AG04449 (cell line): ENCODE measurements around the gene APH1A.
"Not testable (repeated sequence)": the region's sequence is repeated elsewhere in the genome, so short reads cannot be mapped to it uniquely, and the experiment has no call there.

Experiments used
- CTCF ChIA-PET: fragments of 350-600 bp; formaldehyde crosslinking; extraction: SDS; loops from one replicate; lab custom pipeline; 2021; ENCODE audit warnings: antibody characterized with exemption; lab: Yijun Ruan, JAX
- POLR2A ChIA-PET: fragments of 400-600, 350-600 bp; formaldehyde crosslinking; extraction: SDS; loops from one replicate; lab custom pipeline; 2020; ENCODE audit warnings: antibody characterized with exemption, inconsistent platforms; lab: Yijun Ruan, JAX
- DNase-seq: peaks from one replicate; pipeline ENCODE4 v3.0.0-alpha.2; 2010; ENCODE audit warnings: low read depth, low spot score
- H3K4me3 ChIP-seq: 2 replicates; pipeline ENCODE4 v1.5.1; 2011; ENCODE audit warnings: low read depth, mild to moderate bottlenecking, control low read depth, low read length
- TF ChIP-seq, protein P1 (sequence below): IDR thresholded peaks from one replicate; pipeline ENCODE4 v1.5.1; 2011; ENCODE audit warnings: mild to moderate bottlenecking, moderate library complexity, low read length, control low read depth, inconsistent platforms; ENCODE audit not compliant: insufficient read depth; ENCODE audit errors: missing control alignments

APH1A gene

DNA sequence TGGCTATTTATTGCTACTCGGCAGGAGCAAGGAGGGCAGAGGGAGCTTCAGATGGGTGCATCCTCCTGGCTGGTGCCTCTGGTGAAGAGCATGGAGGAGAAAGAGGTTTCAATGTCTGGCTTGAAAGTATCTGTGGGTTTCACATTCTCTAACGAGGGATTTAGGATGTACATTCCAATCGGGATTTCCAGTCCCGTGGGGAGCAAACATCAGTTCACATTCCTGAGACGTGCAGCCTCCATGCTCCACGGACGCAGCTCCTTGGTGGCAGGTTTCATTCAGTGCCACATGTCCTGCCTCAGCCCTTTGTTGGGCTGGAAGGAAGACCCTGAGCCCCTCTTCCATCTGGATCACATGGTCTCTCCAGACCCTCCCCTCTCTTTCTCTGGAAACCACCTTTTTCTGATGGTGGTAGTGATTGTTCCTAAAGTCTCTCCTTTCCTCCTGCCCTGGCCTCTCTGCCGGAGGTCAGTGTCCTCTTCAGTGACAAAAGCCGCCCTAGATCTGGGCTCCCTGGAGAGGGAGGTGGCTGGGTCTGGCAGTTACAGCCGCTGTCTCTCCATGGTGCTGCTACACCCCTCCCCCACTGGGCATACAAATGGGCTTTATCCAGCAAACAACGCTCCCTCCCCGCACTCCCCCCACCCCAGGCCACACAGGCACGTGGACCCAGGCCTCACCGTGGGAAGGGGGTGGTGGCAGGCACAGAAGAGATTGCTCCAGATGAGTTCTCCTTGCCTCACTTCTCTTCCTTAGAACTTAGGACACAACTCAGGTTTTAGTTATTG lies 12.1 kb downstream of the APH1A start:
- POLR2A ChIA-PET, result interaction anchor here (1.1 to 2.6 kb wide), 4 partner anchors 12 to 26 kb away, joined by 3 to 11 read pairs (median 7); partner anchors contain the start of genes APH1A, C1orf54 and CIART
- CTCF ChIA-PET, result interaction anchor here (1.0 to 16.5 kb wide), 34 partner anchors 8 to 370 kb away, joined by 3 to 623 read pairs (median 5); partner anchors contain the start of genes APH1A, C1orf54, CIART and PRPF3
- TF ChIP-seq, protein P1, sequence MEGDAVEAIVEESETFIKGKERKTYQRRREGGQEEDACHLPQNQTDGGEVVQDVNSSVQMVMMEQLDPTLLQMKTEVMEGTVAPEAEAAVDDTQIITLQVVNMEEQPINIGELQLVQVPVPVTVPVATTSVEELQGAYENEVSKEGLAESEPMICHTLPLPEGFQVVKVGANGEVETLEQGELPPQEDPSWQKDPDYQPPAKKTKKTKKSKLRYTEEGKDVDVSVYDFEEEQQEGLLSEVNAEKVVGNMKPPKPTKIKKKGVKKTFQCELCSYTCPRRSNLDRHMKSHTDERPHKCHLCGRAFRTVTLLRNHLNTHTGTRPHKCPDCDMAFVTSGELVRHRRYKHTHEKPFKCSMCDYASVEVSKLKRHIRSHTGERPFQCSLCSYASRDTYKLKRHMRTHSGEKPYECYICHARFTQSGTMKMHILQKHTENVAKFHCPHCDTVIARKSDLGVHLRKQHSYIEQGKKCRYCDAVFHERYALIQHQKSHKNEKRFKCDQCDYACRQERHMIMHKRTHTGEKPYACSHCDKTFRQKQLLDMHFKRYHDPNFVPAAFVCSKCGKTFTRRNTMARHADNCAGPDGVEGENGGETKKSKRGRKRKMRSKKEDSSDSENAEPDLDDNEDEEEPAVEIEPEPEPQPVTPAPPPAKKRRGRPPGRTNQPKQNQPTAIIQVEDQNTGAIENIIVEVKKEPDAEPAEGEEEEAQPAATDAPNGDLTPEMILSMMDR, result no peak
- DNase-seq, result no peak
- no peak overlapping the region; the same call in 1 of the 2 replicates for H3K4me3 ChIP-seq

DNA sequence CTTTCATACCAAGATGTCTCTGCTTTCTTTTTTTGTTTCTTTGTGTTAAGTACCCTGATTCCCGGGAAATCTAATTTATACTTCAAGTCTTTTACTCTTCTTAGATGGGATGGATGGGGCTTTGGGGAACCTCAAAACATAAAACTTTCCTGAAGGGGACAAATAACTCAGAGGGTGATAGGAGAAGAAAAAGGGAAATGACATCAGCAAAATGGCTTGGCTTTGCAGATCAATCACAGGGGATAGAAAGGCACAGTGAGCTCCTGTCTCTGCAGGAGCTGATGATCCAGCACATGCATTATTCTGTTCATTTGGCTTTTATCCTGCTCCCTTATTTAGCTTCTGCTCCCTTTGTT lies 12.6 kb downstream of the APH1A start:
- TF ChIP-seq, protein P1, result no peak
- CTCF ChIA-PET, result interaction anchor here (0.8 to 16.5 kb wide), 36 partner anchors 9 to 552 kb away, joined by 3 to 623 read pairs (median 4); partner anchors contain the start of genes APH1A, C1orf54, CIART and PRPF3
- H3K4me3 ChIP-seq, result no peak overlapping the region; the same call in 1 of the 2 replicates
- DNase-seq, result no peak
- POLR2A ChIA-PET, result interaction anchor here (1.3 to 2.6 kb wide), 3 partner anchors 13 to 25 kb away, joined by 5 to 11 read pairs (median 9); partner anchors contain the start of genes APH1A and C1orf54

DNA sequence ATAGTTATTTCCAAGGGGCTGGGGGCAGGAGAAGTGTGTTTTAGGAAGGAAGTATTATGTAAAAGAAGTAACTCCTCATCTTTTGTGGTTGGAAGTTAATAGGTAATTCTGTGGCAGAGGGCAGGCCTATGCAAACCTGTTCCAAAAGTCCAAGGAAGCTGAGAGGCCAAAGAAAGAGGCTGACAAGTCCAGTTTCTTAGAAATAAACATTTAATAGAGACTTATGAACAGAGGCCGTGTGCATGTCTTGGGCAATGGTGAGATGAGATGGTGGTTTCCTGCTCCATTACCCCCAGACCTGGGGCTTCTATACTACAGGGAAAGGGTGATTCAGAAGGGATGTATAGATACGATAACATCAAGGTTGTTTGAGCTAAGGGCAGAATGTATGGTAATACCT lies 18.9 kb downstream of the APH1A start:
- ChIA-PET POLR2A (no interaction called here), CTCF (interaction anchor here (3.3 to 16.5 kb wide), 2 partner anchors 11 to 28 kb away, joined by 9 to 623 read pairs; partner anchors contain the start of genes APH1A, C1orf54 and CIART)

DNA sequence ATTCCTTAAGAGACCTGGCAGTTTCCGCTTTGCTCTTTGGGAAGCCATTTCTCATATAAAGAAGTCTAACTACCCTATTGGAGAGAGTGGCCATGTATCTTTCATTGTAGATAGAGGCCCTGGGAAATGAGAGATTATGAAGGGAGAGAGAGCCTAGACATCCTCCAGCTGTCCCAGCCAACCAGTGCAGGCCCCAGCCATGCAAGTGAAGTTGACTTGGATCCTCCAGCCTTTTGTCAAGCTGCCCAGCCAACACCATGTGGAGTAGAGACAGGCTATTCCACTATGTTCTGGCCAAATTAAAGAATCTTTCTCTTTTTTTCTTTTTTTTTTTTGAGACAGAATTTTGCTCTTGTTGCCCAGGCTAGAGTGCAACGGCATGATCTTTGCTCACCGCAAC lies 25.8 kb downstream of the APH1A start:
- TF ChIP-seq, protein P1, result no peak
- ChIA-PET CTCF (no interaction called here), POLR2A (no interaction called here)
- DNase-seq, result no peak
- no peak overlapping the region for H3K4me3 ChIP-seq

More for the DNA sequence above, 18.9 kb downstream of the APH1A start:
- TF ChIP-seq, protein P1, result no peak
- H3K4me3 ChIP-seq, result no peak overlapping the region
- no peak for DNase-seq

DNA sequence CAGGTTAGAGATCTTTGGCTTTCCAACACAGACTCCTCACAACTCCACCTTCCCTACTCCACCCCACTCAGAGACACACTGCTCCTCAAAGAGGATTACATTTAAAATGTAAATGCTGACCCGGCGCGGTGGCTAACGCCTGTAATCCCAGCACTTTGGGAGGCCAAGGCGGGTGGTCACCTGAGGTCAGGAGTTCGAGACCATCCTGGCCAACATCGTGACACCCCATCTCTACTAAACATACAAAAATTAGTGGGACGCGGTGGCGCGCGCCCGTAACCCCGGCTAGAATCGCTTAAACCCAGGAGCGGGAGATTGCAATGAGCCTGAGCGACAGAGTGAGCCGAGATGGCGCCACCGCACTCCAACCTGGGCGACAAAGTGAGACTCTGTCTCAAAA lies 31.1 kb downstream of the APH1A start:
- TF ChIP-seq, protein P1, result no peak
- no peak for DNase-seq
- POLR2A ChIA-PET, result no interaction called here
- H3K4me3 ChIP-seq, result no peak overlapping the region
- CTCF ChIA-PET, result interaction anchor here (1.3 kb wide), 1 partner anchor 18 kb away, joined by 7 read pairs; no protein-coding TSS in a partner anchor

DNA sequence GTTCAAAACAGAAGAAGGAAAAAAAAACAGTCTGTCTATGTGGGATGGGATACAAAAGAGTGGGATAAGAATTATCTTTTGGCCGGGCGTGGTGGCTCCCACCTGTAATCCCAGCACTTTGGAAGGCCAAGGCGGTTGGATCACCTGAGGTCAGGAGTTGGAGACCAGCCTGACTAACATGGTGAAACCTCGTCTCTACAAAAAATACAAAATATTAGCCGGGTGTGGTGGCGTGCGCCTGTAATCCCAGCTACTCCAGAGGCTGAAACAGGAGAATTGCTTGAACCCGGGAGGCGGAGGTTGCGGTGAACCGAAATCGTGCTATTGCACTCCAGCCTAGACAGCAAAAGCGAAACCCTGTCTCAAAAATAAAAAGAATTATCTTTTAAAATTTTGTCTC lies 31.6 kb downstream of the APH1A start:
- CTCF ChIA-PET, result interaction anchor here (1.1 to 1.3 kb wide), 2 partner anchors 14 to 19 kb away, joined by 3 to 7 read pairs; no protein-coding TSS in a partner anchor
- DNase-seq, H3K4me3 ChIP-seq, POLR2A ChIA-PET: not testable (repeated sequence)
